ENCODE measurements around the gene LDLRAD3.

- TF ChIP-seq CTCF (conservative IDR thresholded peaks at IDR 0.05 in 1 of 2, IDR thresholded peaks at IDR 0.05 in 1 of 2; ENCODE audit: extremely low read depth in 1 of 2, insufficient read depth in 1 of 2, low read depth in 1 of 2, low read length in 2 of 2), result no peak
- no peak for TF ChIP-seq EZH2 (IDR thresholded peaks at IDR 0.05; ENCODE audit: borderline replicate concordance, low read length)
Observed at GRCh38 chr11:36079878-36080675, 136.2 kb downstream of the LDLRAD3 start.

Data from mammary epithelial cell (primary cell).